GM18870 (cell line): ENCODE results near the gene CDKL1.
A peak's percentile ranks its signal among the peaks of the same experiment; 100 is the strongest.
"Not testable (repeated sequence)": the region's sequence is repeated elsewhere in the genome, so short reads cannot be mapped to it uniquely, and the experiment has no call there.

Experiments used
- ATAC-seq: cut with Tn5 transposase; IDR thresholded peaks from one replicate; pipeline ENCODE4 v1.9.1; 2021; ENCODE audit warnings: moderate library complexity; ENCODE audit not compliant: unreplicated experiment

CDKL1 gene

DNA sequence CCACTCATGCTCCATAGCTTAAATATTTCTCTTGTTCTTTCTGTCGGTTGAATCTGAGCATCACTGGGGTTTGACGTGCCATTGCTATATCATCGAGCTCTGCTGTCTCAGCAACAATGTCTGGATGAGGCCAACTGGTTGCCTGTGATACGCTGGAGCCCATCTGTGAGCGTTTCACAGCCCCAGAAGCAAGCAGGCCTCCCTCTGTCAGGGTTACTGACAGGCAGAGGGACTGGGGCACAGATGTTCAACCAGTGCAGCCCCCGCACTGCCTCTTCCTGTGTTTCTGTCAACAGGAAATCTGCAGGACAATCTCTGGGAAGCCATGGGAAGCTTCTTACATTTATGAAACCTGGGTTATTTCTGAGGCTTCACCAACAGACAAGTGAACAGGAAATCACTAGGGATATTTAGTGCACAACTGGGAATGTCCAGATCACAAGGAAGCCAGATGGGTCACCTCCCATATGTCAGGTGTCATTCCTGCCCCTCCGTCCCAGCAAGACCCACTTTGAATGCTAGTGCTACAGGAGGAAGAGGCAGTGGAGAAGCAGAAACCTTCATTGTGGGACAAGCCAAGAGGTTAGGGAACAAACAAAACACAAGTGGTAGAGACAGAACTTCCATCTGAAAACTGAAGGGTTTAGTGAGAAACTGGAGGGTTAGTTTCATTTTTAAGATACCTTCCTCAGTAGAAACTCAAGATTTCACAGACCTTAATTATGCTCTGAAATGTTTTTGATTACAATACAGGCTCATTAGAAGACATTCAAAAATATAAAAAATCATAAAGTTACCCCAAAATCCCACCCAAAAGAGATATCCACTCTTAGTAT is 60.5 kb downstream of the CDKL1 start:
- ATAC-seq = no peak

DNA sequence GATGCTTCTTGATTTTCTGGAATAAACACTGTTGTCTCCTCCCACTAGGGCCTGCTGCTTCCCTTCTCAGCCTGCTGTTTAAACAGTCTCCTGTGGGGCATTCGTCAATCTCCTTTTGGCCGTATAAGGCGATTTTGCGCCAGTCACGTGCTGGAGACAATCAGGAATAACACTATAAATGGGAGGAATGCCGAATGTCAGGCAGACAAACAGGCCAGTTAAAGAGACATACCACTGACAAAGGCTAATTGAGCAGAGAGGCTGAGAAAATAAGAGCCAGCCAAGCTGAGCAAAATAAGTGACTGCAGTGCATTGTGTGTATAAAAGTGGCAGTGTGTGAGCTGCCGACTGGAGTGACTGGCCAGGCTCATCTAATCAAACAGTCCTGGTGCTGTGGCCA is 61.3 kb downstream of the CDKL1 start:
- no peak for ATAC-seq

DNA sequence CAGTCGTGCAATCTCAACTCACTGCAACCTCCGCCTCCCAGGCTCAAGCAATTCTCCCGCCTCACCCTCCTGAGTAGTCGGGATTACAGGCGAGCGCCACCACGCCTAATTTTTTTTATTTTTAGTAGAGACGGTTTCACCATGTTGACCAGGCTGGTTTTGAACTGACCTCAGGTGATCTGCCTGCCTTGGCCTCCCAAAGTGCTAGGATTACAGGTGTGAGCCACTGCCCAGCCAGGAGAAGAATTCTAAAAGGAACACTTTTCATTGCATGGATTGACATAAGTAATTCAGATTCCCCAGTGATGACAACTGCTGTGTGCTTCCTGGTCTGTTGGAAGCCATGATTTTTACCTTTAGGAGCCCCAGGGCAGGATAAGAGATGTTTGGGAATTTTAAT is 62.5 kb downstream of the CDKL1 start:
- no peak for ATAC-seq

DNA sequence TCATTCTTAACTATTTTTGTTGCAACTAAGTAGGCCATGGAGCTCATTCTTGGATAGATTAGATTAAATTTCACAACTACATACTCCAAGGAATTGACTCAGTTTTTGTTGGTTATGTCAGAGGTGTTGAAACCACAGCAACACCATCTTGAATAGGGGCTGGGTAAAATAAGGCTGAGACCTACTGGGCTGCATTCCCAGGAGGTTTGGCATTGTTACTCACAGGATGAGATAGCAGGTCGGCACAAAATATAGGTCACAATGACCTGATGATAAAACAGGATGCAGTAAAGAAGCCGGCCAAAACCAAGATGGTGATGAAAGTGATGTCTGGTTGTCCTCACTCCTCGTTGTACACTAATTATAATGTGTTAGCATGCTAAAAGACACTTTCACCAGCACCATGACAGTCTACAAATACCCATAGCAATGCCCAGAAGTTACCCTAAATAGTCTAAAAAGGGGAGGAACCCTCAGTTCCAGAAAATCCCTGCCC is 63.6 kb downstream of the CDKL1 start:
- ATAC-seq = no peak

DNA sequence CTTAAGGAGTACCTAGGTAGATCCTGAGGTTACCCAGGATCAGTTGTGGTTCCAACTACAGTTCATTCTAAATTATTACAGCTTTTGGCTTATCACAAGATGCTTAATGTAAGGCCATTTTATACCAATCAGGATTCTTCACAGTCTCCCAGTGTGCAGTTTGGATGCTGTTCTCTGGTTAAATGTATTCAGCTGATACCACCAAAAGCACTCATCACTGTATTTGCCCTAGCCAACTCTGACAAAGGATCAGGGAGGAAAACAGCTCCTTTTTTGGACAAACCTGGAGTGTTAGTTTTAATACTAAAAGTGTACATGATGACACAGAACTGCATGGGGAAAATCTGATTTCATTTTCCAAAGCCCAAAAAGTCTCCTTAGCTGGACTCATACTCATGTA is 65.1 kb downstream of the CDKL1 start:
- ATAC-seq = no peak

DNA sequence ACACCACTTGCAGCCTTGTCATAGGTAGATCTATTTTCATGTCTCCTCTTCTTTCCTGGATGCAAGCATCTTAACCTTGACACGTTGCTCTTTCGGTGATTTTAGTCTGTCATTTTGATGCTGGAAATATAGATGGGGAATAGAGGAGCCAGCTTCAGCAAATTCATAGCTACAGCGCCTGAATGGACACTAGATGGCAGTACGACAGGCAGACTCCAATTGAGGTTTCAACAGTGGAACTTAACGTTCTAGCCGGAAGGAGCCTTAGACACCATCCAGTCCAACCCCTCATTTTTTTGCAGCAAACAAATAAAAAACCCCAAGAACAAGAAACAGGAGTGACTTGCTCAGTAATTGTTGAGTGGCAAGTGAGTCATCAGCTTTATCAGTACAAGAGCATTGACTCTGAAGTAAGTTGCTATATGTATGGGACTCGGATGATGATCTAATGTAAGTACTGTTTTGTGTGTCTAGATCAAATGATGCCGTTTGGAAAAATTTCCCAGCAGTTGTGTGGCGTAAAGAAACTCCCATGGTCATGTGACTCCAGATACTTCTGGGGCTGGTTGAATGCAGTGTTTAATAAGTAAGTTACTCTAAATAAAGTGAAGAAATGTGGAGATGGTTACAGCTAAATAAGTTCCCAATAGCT is 75.5 kb downstream of the CDKL1 start:
- peak; percentile 80 for ATAC-seq

DNA sequence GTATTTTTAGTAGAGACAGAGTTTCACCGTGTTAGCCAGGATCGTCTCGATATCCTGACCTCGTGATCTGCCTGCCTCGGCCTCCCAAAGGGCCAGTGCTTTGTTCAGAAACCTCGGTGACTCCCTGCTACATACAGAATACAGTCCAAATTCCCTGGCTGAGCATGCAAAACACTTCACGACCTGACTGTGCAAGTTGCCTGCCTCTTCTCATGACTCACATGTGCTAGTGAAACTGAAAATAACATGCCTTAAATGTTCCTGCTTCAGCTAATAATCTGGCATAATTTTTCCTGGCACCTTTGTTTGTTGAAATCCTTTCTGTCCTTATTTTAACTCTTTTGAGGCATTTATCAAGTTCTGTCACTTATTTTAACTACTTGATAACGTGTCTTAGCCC is 76.4 kb downstream of the CDKL1 start:
- peak; percentile 33 for ATAC-seq

DNA sequence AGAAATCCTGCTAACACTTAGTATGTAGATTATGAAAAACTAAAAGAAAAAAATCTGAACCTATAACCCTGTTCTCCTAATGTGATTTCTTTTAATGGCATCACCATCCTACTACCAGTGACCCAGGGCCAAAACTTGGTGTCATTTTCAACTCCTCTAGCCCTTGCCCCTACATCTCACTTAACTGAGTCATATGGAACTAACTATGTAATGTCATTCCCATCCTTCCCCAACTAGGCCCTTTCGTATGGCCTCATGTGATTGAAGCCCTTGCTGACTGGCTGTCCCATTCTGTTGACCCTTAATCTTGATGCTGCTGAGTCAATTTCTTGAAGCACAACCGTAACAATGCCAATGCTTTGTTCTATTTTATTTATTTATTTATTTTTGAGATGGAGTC is 77.0 kb downstream of the CDKL1 start:
- no peak for ATAC-seq

DNA sequence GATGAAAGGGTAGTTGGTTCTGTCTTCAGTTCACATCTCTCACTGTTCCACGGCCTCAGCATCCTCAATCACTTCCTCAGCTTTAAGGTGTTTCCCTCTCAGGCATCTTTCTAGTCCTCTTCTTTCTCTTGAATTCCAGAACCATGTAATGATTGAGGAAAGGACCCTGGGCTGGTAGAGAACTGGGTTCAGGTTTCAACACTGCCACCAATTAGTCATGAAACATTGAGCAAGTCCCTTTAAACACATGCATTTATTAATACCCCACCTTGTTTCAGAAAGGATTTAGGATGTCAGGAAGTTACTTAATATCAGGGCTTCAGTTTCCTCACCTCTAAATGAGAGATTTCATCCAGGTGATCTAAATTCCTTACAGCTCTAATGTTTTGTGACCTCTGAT is 77.4 kb downstream of the CDKL1 start:
- ATAC-seq = no peak

DNA sequence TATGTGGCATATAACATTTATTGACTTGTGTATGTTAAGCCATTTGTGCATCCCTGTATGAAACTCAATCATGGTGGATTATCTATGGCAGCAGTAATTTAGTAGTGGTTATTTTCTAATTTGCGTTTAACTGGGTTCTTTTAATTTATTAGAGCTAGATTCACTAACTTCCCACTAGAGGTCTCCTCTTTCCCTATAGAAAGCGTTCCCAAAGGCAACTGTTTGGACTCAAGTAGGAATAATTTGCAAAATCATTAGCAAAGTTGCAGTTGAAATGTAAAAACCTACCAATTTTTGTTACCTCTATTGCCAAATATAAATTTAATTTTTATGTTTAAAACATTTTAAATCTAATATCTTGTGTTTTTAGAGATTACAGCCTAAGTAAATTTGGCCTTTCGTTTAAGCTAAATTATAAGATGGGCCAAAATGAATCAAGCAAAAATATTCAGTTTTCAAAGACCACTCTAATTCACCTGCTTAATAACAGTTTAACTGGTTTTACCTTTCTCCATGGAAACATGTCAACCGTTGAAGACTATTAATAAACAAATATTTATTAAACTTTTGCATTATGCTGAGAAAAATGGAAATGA is 78.6 kb downstream of the CDKL1 start:
- no peak for ATAC-seq

DNA sequence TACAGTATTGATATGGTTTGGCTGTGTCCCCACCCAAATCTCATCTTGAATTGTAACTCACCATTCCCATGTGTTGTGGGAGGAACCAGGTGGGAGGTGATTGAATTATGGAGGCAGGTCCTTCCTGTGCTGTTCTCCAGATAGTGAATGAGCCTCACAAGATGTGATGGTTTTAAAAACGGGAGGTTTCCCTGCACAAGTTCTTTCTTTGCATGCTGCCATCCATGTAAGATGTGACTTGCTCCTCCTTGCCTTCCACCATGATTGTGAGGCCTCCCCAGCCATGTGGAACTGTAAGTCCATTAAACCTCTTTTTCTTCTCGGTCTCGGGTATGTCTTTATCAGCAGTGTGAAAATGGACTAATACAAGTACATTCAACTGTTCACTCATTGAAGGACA is 82.6 kb downstream of the CDKL1 start:
- not testable (repeated sequence) for ATAC-seq

DNA sequence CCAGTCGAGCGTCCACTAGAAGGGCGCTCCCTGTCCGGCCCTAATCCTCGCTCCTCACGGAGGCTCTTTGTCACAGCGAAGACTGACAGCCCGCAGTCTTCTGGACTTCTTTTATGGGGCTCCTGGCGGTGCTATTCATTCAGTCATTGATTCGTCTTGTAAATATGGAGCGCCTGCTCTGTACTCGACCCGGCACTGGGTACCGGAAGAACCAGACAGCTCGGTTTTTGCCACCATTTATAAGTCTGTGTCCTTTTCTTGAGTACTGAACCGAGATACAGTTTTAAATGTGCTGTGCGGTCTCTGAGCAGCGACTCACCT is 84.0 kb downstream of the CDKL1 start:
- ATAC-seq = peak; percentile 35

DNA sequence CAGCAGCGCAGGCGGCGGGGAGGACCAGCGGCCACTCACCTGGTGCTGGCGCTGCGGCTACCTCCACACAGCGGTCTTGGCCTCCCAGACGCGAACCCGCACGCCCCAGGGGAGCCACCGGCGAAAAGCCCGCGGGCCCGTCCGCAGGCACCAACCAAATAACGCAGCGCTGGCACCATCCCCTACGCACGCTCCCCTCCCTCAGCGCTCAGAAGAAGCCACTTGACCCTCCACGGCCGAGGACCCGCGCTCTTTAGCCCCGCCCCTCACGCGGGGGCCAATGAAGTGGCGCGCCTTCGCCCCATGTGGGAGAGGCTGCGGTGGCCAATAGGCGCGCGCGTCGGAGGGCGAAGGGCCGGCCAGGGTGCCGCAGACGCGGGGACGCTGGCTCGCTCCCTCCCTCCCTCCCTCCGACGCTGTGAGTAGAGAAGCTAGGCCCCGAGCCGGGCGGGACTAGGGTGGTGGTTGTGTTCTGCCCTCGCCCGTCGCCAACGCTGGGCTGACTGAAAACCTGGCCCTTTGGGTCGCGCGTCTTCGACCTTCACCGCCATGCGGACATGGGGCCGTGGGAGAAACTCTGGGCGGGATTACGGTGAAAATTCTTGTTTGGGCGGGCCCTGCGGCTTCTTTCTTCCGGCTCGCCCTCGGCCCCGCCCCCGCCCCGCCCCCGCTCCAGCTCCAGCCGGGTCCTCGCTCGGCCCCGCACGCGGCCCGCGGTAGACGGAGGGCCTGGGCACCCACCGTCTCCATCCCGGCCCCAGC is 84.5 kb downstream of the CDKL1 start, which contains the start of the genes DMAC2L and L2HGDH:
Gene DMAC2L (plus strand): TSS at position 353 of the 762 bp plus-strand sequence. CDS start 9,164 bp downstream, outside the sequence.
Gene L2HGDH (minus strand): TSS at position 258 of the 762 bp plus-strand sequence. CDS start 79 bp downstream, at position 179.
- ATAC-seq = peak; percentile 73

DNA sequence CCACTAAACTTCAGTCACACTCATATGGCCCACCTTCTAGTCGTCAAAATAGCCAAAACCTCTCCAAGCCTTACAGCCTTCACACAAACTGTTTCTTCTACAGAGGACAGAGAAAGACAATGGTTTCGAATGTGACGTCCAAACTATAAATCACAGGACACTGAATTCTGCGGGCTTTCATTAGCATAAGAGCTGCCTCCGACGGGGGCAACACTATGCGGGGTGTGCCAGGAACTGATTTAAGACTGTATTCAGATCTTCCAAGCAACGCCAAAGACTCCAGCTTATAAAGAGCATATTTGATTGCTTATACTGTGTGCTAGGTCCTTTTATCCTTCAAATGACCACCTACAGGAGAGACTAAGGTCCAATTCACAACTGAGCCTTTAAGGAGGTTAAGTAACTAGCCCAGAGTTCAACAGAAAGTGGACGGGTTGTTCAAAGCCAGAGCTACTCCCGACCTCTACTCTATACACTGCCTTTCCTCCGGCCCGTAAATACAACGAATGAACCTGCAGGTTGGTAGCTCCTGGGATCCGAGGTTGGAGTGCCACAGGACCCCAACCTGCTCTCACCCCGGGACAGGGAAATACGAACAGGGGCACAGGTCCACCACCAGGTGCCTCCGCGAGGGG is 85.2 kb downstream of the CDKL1 start:
- peak; percentile 2 for ATAC-seq

DNA sequence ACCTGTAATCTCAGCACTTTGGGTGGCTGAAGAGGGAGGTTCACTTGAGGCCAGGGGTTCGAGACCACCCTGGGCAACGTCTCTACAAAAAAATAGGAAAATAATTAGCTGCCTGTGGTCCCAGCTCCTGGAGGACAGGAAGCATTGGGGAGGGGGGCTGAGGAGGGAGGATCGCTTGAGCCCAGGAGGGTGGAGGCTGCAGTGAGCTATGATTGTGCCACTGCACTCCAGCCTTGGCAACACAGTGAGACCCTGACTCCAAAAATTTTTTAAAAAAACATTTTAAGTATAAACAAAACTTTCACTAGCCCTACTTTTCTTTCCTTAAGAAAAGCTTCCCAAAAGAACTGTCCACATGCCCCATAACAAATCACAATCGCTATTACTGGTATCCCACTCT is 86.2 kb downstream of the CDKL1 start:
- ATAC-seq = no peak

DNA sequence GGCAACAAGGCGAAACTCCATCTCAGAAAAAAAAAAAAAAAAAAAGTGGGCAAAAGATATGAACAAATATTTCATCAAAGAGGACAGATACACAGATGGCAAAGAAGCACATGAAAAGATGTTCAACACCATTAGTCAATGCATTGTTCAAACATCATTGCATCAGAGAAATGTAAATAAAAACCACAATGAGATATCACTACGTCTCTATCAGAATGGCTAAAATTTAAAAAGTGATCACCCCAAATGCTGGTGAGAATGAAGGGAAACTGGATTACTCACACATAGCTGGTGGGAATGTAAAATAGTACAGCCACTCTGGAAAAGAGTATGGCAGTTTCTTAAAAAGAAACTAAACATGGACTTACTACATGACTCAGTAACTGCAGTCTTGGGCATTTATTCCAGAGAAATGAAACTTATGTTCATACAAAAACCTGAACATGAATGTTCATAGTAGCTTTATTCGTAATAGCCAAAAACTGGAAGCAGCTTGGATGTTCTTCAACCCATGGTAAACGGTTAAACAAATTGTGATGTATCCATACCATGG is 88.2 kb downstream of the CDKL1 start:
- ATAC-seq = no peak

DNA sequence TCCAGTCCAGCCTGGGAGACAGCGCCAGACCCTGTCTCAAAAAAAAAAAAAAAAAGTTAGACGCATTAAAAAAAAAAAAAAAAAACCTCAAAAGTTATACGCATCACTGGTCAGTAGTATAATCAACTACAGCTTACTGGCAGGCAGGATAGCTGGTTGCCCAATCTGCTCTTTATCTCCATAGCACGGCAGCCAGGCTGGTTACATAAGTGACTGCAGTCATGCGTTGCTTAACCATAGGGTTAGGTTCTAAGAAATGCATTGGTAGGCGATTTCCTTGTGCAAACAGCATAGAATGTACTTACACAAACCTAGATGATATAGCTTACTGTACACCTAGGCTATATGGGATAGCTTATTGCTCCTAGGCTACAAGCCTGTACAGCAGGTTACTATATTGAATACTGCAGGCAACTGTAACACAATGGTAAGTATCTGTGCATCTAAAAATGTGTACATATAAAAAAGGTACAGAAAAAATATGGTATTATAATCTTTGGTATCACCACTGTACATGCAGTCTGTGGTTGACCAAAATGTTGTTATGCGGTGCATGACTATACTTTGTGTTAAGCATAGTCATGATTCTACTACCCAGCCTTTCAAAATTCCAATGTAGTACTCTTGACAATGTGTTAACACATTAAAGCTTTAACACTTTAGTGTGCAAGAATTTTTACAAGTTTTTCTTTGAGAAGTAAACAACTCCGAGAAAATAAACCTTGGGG is 92.8 kb downstream of the CDKL1 start:
- no peak for ATAC-seq

DNA sequence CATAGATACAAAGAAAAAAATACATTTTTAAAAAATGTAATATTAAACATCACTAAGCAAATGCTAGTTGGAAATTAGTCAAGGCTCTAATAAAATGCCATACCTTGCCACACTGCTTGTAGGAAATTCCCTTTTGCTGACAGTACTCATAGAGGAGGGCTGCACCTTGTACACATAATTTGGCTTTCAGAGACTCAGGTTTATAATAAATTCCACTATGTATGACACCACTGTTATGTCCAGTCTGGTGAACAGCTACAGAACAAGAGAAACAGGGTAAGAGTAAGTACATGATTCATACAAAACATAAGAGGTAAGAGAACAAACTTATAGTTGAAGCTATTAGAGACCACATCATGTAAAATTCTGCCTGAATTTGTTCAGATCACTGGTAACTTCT is 94.8 kb downstream of the CDKL1 start:
- ATAC-seq = no peak

DNA sequence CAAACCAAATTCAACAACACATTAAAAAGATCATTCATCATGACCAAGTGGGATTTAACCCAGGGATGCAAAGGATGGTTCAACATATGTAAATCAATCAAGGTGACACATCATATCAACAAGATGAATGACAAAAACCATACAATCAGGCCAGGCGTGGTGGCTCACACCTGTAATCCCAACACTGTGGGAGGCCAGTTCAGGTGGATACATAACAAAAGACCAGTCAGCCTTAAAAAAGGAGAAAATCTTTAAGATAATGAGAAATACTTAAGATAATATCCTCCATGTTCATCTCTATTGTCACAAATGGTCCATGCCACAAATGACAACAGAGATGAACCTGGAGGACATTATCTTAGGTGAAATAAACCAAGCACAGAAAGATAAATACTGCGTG is 97.1 kb downstream of the CDKL1 start:
- no peak for ATAC-seq

DNA sequence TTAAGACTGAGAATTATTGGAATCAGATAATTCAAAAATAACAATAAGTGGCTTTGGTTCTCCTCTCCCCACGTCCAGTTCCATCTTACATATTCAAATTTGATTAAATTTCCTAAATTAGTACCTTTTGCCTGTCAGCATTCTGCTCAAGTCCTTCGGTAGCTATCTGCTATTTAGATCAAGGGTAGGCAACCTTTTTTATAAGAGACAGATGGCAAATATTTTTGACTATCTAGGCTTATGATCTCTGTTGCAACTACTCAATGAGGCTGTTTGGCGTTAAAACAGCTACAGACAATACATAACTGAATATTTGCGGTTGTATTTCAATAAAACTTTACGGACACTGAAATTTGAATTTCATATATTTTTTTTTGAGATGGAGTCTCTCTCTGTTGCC is 106.4 kb downstream of the CDKL1 start:
- no peak for ATAC-seq
